ENCODE measurements around the gene PILRA.
"Not testable (repeated sequence)": the region's sequence is repeated elsewhere in the genome, so short reads cannot be mapped to it uniquely, and the experiment has no call there.

The PILRA gene

GRCh38 chr7:100358027-100358856 lies 15.0 kb upstream of the PILRA start, which contains the start of gene PILRB:
TSS of gene PILRB (plus strand) at chr7:100358117. CDS start at chr7:100358303, 186 bp downstream.
- no peak for DNase-seq

DNA sequence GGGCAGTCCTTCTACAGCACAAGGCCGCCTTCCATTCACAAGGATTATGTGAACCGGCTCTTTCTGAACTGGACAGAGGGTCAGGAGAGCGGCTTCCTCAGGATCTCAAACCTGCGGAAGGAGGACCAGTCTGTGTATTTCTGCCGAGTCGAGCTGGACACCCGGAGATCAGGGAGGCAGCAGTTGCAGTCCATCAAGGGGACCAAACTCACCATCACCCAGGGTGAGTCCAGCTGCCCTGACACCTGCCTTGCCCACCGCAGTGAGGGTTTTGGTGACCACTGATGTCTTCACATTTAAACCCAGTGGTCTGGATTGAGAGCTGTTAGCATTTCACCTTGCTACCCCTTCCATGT lies 14.5 kb upstream of the PILRA start:
- DNase-seq, result no peak

GRCh38 chr7:100360135-100360854 lies 13.0 kb upstream of the PILRA start:
- DNase-seq, result no peak

GRCh38 chr7:100363098-100363497 lies 10.2 kb upstream of the PILRA start:
- no peak for DNase-seq

DNA sequence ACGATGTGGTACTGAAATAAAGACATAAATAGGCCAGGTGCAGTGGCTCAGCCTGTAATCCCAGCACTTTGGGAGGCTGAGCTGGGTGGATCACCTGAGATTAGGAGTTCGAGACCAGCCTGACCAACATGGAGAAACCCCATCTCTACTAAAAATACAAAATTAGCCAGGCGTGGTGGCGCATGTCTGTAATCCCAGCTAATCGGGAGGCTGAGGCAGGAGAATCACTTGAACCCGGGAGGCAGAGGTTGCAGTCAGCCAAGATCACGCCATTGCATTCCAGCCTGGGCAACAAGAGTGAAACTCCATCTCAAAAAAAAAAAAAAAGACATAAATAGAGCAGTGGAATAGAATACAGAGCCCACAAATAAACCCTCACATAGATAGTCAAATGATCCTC lies 9.5 kb upstream of the PILRA start:
- DNase-seq, result not testable (repeated sequence)

DNA sequence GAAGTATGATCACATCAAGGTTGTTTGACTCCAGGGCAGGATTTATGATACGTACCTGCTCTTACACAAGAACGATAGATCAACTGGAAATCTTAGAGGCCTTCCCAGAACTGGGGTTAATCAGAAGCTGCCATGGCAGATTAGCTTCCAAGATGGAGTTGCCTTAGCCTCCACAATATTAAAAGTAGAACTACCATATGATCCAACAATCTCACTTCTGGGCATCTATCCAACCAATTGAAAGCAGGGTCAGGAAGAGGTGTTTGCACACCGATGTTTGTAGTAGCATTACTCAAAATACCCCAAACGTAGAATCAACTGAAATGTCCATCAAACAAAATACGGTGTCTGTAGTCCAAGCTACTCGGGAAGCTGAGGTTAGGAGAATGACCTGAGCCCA lies 8.8 kb upstream of the PILRA start:
- no peak for DNase-seq

DNA sequence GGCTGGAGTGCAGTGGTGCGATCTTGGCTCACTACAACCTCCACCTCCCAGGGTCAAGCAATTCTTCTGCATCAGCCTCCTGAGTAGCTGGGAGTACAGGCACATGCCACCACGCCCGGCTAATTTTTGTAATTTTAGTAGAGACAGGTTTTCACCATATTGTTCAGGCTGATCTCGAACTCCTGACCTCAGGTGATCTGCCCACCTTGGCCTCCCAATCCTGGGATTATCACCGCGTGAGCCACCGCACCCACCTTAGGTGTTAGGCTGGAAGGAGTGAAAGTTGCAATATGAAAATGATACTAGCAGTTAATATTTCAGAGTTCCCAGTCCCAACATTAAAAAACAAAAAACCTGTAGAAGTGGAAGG lies 7.3 kb upstream of the PILRA start:
- not testable (repeated sequence) for DNase-seq

DNA sequence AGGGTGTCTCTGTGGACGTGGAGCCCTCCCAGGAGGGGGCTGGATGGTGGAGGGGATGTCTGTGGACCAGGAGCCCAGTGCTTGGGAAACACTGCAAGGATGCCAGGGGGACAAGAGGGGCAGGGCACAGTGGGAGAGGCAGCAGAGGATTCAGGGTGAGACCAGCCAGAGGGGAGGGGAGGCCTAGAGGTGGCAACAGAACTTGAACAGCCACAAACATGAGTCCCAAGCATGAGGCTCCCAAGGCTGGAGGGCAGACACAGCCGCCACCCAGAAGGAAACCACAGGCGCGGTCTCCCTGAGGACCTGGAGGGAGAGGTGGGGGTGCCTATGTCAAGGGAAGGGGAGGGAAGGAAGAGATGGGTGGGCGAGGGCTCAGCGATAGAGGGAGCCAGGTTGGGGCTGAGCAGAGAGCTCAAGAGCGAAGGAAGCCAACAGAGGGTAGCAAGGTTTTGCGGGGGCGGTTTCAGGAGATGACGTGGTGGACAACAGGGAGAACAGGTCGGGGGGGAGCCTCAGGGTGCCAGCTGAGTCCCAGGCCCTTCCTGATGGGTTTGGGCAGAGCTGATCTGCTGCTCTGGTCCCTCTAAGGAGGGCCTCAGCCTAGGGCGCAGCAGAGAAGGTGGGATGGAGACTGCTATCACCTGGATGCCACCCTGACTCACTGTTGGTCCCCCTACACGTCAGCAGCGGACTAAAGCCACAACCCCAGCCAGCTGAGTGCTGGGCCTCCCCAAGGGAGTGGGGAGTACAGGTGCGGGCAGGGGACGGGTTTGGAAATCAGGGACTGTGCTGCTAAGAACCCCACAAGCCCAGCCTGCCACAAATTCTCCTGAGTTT lies 6.7 kb upstream of the PILRA start:
- DNase-seq, result no peak

- no peak for DNase-seq
Measured at GRCh38 chr7:100367251-100367620, 6.1 kb upstream of the PILRA start.

- no peak for DNase-seq
Measured at GRCh38 chr7:100367676-100368613, 5.3 kb upstream of the PILRA start.

DNA sequence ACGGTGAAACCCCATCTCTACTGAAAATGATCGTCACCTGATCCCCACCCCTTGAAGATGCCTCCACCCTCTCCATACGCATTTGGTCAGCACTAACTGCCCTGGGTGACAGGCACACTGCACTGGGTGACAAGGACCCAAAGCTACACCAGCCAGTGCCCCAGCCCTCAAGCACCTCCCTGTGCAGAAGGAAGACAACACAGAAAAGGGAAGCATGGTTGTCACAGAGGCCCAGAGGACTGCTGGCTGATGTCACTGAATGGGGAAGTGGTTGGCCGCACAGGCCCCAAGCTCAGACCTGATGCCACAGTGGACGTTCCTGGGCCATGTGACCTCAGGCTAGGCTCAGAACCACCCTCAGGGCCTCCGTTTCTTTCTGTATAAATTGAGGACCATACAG lies 4.2 kb upstream of the PILRA start:
- DNase-seq, result no peak

GRCh38 chr7:100370303-100370702 lies 3.0 kb upstream of the PILRA start:
- DNase-seq, result no peak

DNA sequence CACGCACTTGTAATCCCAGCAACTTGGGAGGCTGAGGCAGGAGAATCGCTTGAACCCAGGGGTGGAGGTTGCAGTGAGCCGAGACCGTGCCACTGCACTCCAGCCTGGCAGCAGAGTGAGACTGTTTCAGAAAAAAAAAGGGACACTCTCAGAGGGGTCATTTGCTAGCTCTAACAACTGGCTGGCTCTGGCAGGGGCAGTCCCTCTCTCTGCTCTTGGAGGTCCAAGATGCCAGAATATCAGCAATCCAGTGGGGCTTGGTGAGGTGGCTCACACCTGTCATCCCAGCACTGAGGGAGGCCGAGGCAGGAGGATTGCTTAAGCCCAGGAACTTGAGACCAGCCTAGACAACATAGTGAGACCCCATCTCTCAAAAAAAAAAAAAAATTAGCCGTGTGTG lies 2.5 kb upstream of the PILRA start:
- no peak for DNase-seq

GRCh38 chr7:100371561-100372171 lies 1.6 kb upstream of the PILRA start:
- no peak for DNase-seq

- no peak for DNase-seq
Measured at GRCh38 chr7:100372256-100372655, 1.0 kb upstream of the PILRA start.

- DNase-seq, result no peak
Measured at GRCh38 chr7:100372694-100373093, 593 bp upstream of the PILRA start.

DNA sequence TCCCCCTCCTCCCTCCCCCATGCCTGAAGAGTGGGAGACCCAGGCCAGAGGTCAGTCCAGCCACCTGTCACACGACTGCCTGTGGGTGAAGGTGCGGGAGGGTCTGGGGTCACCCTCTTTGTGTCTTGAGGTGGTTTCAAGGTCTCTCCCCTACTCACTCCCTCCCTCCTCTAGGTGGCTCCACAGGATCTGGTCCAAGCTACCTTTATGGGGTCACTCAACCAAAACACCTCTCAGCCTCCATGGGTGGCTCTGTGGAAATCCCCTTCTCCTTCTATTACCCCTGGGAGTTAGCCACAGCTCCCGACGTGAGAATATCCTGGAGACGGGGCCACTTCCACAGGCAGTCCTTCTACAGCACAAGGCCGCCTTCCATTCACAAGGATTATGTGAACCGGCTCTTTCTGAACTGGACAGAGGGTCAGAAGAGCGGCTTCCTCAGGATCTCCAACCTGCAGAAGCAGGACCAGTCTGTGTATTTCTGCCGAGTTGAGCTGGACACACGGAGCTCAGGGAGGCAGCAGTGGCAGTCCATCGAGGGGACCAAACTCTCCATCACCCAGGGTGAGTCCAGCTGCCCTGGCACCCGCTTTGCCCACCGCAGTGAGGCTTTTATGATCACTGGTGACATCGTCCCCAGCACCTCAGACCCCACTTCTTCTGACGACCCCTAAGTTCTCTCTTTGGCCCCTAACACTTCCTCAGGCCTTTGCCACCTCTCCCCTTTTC lies 747 bp downstream of the PILRA start:
- not testable (repeated sequence) for DNase-seq

GRCh38 chr7:100374601-100375000 lies 1.3 kb downstream of the PILRA start:
- DNase-seq, result no peak

GRCh38 chr7:100376066-100376465 lies 2.8 kb downstream of the PILRA start:
- no peak for DNase-seq

GRCh38 chr7:100378114-100378755 lies 4.9 kb downstream of the PILRA start:
- no peak for DNase-seq

DNA sequence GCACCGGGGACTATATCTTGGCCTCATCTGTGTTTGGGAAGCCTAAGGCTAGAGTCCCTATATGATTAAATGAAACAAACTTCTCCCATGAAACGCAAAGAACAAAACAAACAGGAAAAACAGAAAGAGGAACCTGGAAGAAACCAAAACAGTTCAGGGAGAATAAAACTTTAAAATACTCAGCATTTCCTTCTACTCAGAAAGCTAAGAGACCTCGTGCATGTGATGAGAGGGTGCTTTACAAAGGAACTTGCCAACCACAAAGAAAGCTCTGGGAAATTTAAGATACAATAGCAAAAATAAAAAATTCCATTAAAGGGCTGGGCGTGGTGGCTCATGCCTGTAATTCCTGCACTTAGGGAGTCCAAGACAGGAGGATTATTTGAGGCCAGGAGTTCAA lies 6.9 kb downstream of the PILRA start:
- no peak for DNase-seq
